GM19239 (cell line): ENCODE data around the gene CDH8.

ENCODE experiments used
- DNase-seq: peaks from one replicate; pipeline ENCODE4 v3.0.0; 2011; ENCODE audit warnings: low spot score; ENCODE audit not compliant: insufficient read length
- FAIRE-seq: peaks from 2 replicates; lab custom pipeline; 2011; peaks lifted over from hg19 to GRCh38; lab: Jason Lieb, UNC

CDH8 gene

GRCh38 chr16:62034231-62035114 is 1.8 kb downstream of the CDH8 start:
- FAIRE-seq (no peak), DNase-seq (no peak)

DNA sequence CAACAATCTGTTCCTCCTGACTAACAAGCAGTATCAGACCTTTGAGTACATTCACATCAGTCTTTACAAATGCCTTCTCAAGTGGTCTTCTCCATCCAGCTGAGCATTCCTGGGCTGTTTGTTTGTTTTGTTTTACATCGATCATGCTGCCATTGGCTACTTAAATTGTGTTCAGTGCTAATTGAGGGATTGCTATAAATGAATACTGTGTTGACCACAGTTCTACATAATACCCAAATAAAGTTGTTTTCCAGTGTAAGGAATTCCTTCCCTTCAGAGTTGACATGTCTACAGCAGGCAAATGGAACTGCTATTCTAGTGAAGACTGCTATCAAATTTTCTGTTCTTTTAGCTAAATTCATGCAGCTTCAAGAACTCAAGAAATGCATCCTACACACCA is 3.2 kb downstream of the CDH8 start:
- DNase-seq, result no peak

GRCh38 chr16:62029947-62030346 is 6.3 kb downstream of the CDH8 start:
- FAIRE-seq (no peak), DNase-seq (no peak)

More for the DNA sequence above, 3.2 kb downstream of the CDH8 start:
- no peak for FAIRE-seq

- DNase-seq (no peak), FAIRE-seq (no peak)
These were observed 13.6 kb downstream of the CDH8 start for GRCh38 chr16:62022688-62023087.

DNA sequence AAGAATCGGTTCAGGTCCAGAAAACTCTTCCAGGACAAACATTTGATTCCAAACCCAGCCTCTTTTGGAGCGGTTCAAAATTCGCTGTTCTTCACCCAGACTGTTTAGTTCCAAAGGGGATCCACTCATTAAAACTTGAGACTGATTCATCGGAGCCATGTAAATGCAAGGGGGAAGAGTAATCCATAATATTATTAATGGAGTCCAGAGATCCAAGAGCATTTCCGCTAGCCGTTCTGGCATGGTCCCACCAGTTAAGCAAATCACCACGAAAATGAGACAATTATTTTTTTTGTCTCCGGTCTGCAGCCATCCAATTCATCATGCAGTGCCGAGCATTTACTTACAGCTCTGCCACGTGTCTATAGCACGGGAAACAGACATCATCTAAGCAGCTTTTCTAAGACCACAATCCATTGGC is 15.1 kb downstream of the CDH8 start:
- no peak for FAIRE-seq

GRCh38 chr16:62020681-62021080 is 15.6 kb downstream of the CDH8 start:
- no peak for DNase-seq
- FAIRE-seq, result no peak

More for the DNA sequence above, 15.1 kb downstream of the CDH8 start:
- no peak for DNase-seq

- no peak for DNase-seq
- FAIRE-seq, result no peak
These were observed 16.4 kb downstream of the CDH8 start for GRCh38 chr16:62019851-62020250.

DNA sequence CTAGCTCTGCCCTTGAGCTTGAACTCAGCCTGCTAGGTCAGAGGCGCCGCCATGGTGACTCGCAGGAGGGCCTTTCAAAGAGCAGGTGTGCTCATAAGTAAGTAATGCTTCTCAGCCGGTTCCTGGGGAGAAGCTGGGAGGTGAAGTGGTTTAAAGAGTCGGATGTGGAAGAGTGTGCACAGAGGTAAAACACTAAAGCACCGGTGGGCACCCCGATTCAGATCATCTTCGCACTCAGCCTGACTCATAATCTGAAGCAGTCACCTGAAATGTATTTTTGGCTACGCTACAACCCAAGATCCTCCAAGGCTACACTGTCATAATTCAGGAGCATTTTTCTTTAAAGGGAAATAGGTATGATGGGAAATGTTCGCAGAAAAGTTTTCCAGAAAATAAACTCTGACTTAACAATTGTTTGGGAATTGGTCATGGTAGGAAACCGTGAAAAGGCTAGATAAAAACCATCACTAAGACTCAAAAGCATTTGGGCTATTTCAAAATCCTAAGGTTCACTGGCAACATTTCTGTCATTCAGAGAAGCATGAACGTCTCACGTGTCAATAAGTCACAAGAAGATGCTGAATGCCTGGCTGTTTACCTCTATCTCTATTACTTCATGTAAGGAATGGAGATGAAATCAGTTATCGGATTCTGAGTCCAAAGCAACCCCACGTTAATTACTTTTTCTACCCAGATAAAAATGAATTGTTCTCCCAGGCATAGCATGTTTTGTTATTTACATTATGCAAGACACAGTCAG is 17.8 kb downstream of the CDH8 start:
- FAIRE-seq (no peak), DNase-seq (no peak)

DNA sequence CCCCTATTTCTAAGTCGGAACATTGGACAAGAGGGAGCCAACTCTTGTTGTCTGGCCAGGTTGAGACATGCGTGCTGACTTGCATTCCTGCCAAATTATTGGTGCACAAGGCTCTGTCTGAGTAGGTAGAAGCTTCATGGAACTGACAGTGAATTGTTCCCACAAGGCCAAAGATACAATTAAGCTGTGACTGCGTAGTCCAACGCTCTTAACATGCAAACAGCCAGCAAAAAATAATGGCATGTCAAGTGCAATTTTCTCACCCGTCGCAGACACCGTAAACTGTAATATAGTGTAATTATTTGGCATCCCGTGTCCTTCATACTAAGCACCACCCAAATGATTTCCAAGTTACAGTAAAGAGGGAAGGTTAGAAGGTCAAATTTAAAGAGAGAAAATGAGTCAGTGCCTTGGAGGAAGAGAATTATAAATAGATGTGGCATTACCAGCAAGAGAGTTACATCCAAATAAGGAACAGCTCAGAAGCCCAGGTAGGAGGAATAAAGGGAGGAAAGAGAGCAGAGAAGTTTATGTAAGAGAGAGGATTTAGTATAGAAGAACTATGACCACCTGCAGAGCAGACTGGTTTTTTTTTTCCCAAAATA is 21.8 kb downstream of the CDH8 start:
- FAIRE-seq (no peak), DNase-seq (no peak)

GRCh38 chr16:62010186-62010585 is 26.1 kb downstream of the CDH8 start:
- no peak for FAIRE-seq
- DNase-seq, result no peak

DNA sequence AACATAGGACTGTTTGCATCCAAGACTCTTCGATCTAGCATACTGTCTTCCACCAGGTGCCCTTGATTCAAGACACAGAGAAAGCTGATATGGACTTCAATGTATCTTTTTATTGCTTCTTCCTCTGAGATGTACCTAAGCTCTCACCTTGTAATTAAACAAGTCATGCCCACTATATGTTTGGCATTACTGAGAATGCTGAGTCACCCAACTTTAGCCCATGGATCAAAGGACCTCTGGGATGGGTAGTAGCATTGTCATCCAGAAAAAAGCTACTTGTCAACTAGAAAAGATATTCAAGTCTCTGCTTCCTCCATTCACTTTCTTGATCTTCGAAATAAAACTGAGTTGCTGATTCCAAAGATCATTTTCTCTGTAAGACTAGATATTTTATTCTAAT is 37.8 kb downstream of the CDH8 start:
- no peak for DNase-seq
- FAIRE-seq, result no peak

DNA sequence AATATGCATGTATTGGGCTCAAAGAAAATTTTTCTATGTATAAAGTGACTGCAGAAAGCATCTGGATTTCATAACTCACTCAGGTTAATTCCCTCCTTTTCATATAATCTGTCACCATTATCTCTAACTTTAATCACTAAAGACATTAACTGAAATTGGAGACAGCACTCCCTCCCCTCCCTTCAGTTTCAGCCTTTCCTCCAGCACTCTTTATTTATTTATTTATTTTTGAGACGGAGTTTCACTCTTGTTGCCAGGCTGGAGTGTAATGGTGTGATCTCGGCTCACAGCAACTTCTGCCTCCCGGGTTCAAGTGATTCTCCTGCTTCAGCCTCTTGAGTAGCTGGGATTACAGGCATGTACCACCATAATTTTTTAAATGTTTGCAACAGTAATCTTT is 43.1 kb downstream of the CDH8 start:
- FAIRE-seq (no peak), DNase-seq (no peak)

GRCh38 chr16:61987474-61988012 is 48.7 kb downstream of the CDH8 start:
- DNase-seq (no peak), FAIRE-seq (no peak)

DNA sequence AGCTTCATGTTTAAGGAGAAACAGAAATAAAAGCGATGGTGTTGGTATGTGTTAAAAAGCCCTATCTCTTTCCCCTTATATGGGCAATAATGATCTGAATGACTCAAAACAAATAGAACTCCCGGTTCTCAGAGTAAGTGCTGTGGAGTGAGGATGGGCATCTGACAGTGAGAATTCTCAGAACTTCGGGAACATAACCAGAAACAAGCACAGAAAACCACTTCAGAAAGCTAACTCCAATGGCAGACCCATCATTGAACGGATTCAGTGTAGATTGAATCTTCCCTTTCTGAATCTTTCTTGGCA is 67.2 kb downstream of the CDH8 start:
- FAIRE-seq (no peak), DNase-seq (no peak)

DNA sequence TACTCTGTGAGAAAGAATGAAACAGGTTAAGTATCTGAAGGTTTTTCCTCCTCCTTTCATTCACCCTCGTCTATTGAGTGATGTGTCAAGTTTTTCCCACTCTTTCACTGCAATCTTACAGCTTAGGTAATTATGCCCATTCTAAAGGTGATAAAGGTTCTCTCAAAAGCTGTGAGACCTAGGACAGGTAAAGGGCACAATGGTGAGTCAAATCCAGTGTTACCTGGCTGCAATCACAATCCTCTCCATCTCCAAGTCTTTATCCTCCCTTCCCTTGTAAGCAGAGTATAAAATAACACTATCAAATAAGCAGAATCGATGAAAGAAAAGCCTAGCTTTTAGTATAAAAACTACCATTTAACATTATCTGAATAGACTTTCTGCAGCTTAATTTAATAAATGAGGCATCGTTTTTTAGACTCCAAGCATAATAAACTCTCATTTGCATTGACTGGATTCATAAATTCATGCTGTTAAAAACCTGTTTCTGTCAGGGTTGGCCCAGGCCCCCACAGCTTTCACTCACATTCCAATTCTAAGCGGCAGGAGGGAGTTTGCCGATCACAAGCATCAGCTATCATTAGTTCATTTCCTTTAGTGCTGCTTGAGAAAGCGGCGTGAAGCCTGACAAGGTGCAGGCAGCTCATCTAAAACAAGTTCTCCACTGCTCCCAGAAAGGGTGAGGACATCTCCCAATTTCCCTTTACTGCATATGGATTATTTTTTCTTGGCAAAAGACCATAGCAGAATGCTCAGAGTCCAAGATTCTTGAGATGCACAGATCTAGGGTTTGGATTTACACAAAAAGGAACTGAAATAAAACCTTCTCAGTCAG is 67.8 kb downstream of the CDH8 start:
- no peak for DNase-seq
- FAIRE-seq, result no peak

GRCh38 chr16:61957075-61957855 is 79.0 kb downstream of the CDH8 start:
- FAIRE-seq, result no peak
- no peak for DNase-seq

GRCh38 chr16:61952841-61953240 is 83.4 kb downstream of the CDH8 start:
- DNase-seq (no peak), FAIRE-seq (no peak)

- no peak for DNase-seq
- no peak for FAIRE-seq
These were observed 87.8 kb downstream of the CDH8 start for GRCh38 chr16:61948414-61948813.

GRCh38 chr16:61946019-61946418 is 90.2 kb downstream of the CDH8 start:
- DNase-seq, result no peak
- no peak for FAIRE-seq
